HG02763 (cell line): Measurements from ENCODE around the gene PRELID1.
"Not testable (repeated sequence)": the region's sequence is repeated elsewhere in the genome, so short reads cannot be mapped to it uniquely, and the experiment has no call there.

Experiments
- ATAC-seq: cut with Tn5 transposase; IDR thresholded peaks from one replicate; pipeline ENCODE4 v1.9.1; 2021; ENCODE audit warnings: mild to moderate bottlenecking, moderate library complexity; ENCODE audit not compliant: unreplicated experiment

The PRELID1 gene

DNA sequence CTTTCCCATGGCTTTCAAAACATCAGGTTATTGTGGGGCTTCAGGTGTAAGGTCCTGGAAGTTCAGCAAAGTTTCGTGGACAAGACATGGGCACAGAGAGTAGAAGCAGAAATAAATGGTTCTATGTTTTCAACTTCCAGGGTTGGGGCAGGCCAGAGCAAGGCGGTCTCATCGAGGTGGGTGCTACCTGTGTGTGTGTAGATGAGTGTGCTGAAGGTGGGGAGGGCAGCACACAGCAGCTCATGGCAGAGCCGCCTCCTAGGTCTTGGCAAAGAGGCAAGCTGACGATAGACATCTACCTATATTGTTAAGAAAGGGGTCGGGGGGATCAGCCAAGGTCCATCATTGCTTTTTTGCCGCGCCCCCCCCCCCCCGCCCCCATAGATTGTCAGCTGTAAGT, 3.9 kb upstream of the PRELID1 start:
- ATAC-seq: no peak

DNA sequence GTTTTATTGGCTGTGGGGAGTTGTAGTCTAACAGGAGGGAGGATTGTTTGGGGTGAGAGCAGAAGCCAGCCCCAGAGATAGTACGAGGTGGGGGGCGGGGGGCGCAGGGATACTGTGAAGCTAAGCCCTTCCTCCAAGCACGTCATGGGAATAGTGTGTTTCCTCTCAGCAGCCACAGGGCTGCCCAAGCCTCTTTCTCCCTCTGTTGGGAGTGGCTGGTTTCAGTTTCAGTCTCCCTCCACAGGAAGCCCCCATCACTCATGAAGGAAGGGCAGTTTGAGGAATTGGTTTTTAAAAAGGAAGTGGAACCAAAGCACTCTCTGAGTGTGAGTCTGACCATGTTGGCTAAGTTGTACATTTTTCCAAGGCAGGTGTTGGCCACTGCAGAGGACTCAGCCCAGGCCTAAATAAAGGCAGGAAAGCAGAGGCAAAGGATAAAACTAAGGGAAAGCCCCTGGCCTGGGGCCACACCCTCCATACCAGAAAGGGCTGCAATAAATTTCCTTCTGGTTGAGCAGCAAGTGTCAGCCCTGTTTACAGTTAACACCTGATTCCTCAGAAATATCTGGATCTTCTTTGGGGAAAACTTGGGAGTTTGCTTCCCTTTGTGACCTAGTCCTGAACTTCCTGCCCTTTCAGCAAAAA, 3.2 kb upstream of the PRELID1 start:
- peak; percentile 40 for ATAC-seq

DNA sequence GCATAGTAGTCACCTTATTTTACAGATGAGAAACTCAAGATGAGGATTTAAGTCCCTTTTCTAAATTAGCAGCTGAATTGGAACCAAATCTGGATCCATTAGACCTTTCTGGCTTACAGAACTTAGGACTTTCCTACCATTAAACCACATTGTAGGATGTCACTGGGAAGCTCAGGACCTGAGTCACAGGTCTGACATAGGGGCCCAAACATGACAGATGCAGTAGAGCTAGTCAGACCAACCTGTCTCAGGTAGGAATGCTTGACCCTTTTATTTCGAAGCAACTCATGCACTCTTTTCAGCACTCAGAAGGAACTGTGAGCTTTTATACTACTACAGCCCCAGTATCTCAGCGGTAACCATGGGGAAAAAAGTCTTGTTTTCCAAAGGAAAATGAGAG, 2.6 kb upstream of the PRELID1 start:
- ATAC-seq: no peak

DNA sequence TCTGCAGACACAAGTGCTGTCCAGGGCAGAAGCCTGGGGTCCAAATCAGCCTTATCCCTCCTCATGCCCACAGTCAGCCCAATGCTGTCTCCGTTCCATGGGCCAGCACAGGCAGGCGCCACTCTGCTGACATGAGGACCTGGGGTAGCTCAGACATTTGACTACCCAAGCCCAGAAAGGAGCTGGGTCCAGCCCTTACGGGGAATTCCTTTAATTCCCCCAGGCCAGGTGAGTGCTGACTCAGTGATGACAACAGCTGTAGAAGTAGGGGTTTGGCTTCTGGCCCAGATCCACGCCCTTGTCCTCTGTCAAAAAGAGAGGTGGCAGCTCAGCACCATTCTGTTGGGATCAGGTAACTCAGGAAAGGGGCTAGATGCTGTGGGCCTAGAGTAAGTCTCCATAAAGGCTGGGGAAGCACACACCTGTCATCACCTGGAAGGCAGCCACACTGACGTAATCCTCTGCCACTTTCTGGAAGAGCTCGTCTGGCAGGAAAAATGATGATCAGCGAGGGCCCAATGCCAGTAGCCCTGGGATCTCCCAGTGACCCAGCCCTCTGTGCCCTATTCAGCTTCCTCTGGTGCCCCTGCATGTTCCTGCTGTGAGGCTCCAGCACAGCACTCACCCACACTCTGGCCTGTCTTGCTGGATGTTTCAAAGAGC, 2.0 kb upstream of the PRELID1 start:
- ATAC-seq: no peak

DNA sequence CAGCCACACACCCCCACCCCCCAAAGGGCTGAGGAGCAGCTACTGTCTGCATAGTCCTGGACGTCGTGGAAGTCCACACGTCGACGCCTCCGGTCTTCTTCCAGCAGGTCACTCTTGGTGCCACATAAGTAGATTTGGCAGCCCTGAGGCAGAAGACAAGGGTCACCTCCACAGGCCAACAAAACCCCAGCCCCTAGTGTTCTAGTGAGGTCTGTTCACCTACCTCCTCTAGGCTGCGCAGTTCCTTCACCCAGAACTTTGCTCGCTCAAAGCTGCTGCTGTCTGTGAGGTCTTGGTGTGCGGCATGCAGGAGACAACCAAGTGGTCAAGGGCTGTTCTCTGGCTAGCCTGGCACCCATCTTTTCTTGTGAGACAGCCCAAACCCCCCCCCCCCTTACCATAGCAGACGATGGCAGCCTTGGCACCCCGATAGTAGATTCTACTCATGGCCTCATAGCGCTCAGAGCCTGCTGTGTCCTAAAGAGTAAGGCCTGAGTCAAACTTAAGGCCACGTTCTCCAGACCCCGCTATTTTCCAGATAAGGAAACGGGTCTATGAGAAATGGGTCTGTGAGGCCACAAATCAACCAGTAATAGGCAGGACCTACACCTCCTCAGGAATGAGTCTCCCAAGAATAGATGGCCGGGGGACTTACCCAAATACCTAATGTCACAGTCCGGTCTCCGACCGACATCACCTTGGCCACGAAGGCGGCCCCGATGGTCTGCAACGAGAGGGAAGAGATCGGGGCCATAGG, 1.1 kb upstream of the PRELID1 start:
- ATAC-seq: no peak

DNA sequence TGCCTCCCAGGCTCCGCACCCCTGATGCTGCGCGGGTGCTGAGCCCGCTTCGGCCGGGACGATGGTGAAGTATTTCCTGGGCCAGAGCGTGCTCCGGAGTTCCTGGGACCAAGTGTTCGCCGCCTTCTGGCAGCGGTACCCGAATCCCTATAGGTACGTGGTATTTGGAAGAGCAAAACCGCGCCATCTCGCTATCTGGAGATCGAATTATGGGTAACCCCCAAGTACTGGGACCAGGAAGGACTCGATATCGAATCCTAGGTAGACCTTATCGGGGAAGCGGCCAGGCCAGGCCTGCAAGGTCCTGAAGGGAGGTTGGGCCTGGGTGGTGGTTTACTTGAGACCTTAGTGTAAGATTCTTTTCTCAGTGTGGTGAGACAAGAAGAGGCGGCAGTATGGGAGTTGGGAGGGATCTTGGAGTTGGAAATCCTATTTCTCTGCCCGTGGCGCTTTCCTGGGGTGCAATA, 359 bp downstream of the PRELID1 start:
- no peak for ATAC-seq

DNA sequence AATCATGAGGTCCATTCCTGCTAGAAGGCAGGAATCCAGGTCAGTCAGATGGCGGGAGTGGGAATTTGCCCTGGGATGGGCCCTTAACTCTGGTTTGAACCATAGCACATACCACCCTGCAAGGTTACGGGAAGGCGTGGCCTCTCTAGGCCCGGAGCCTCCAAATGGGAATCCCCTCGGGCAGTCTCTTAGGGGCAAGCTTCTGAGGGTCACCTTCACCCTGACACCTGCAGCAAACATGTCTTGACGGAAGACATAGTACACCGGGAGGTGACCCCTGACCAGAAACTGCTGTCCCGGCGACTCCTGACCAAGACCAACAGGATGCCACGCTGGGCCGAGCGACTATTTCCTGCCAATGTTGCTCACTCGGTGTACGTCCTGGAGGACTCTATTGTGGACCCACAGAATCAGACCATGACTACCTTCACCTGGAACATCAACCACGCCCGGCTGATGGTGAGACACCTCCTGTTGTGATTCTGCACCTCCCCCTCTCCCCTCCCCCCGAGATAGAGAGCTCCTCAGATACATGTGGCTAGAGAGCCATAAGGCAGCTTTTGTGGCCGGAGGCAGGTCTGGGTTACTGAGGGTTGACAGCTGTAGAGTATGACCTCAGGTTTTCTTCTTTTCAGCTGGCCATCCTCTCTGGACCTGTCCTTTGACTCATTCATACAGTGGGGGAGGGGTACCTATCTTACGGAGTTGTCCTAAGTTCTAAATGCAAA, 957 bp downstream of the PRELID1 start:
- ATAC-seq: no peak

DNA sequence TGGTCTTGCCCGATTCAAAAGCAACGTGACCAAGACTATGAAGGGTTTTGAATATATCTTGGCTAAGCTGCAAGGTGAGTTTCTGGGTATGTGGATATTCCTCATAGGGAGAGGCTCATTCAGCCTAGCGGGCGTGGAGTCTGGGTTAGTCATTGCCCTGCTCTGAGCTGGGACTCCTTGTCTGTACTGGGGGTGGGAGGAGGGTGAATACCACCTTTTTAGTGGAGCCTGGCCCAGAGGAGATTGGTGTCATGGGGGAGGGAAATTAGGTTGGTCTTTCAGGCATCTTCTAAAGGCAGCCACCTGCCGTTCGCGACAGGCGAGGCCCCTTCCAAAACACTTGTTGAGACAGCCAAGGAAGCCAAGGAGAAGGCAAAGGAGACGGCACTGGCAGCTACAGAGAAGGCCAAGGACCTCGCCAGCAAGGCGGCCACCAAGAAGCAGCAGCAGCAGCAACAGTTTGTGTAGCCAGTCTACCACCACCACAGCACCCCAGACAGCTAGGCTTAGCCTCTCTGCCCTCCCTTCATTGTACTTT, 2.6 kb downstream of the PRELID1 start:
- ATAC-seq: not testable (repeated sequence)

DNA sequence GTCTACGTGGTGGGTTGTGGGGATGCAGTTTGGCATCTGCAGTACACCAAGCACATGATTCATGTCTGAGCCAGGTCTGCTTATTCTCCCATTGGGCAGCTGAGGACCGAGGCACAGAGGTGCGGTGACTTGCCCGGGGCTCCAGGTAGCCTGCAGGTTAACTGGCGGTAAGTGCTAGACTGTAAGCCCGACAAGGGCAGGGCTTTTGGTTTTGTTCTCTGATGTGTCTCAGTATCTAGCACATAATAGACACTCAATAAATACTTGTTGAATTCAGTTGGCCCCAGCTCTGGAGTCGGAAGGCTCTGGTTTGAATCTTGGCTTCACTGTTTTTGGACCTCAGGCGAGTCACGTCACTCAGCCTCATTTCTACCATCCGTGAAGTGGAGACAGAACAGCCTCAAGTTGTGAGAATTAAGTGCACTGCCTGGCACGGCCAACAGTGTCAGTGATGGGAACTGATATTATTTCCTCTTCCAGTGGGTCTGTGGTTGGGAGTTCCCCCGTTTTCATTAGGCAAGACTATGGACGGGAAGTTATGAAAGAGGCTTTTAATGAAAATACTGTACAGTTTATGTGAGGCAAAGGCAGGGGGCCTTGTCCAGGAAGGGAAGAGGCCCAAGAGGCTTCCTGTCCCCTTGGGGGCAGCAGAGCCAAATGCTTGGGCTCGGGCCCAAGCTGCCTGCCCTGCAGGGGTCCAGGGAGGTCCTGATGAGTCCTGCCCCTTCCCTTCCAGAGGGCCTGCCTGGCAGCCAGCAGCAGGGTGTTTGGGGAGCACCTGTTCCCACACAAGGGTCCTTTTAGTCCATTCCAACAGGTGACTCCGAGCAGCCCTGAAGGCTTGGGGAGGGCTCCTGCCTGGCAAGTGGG, 3.3 kb downstream of the PRELID1 start:
- no peak for ATAC-seq

DNA sequence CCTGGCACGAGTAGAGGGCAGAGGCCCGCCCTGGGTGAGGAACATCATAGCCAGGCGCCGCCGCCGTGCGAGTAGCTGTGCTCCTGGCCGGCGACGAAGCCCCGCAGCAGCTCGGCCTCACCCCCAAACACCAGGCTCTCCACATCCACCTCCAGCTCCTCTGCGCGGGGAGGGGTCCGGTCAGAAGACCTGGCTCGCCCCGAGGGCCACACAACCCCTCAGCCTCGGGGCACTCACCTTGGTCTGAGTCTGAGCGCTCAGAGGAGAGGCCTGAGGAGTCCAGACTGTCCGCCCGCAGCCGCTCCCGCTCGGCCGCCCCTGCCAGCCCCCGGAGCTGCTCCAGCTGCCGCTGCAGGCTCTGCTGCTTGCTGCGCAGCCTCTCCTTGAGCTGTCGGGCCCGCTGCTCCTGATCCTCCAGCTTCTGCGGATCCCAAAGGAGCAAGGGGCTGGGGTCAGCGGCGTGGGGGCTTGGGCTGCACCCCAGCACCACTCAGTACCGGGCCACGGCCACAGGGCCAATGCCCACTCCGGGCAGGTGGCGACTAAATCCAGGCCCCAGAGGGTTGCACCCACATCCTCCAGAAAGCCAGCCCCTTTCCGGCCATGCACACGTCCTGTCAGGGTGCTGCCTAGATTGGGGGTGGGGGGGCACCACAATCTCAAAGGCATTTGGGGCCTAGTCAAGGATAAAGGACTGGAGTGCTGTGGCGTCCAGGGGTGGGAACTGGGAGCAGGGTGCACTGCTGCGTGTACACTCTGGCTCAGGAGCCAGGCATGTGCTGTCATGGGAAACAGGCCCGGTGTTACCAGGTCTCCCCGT, 4.2 kb downstream of the PRELID1 start:
- no peak for ATAC-seq

DNA sequence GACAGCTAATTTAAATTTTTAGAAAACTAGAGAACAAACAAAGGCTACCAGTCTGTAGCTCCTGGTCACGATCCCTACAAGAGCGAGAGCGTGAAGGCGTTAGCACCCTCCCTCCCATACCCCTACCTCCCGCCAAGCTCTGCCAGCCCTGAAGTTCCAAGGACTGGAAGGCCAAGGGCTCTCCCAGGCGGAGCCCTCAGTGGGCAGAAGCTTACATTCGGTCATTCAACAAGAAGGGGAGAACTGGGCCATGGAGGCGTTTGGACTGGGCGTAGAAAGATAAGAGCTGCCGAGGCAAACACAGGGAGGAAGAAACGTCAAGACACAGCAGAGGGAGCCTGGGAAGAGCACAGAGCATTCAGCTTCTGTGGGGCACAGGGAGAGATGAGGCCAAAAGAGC, 5.1 kb downstream of the PRELID1 start:
- no peak for ATAC-seq

DNA sequence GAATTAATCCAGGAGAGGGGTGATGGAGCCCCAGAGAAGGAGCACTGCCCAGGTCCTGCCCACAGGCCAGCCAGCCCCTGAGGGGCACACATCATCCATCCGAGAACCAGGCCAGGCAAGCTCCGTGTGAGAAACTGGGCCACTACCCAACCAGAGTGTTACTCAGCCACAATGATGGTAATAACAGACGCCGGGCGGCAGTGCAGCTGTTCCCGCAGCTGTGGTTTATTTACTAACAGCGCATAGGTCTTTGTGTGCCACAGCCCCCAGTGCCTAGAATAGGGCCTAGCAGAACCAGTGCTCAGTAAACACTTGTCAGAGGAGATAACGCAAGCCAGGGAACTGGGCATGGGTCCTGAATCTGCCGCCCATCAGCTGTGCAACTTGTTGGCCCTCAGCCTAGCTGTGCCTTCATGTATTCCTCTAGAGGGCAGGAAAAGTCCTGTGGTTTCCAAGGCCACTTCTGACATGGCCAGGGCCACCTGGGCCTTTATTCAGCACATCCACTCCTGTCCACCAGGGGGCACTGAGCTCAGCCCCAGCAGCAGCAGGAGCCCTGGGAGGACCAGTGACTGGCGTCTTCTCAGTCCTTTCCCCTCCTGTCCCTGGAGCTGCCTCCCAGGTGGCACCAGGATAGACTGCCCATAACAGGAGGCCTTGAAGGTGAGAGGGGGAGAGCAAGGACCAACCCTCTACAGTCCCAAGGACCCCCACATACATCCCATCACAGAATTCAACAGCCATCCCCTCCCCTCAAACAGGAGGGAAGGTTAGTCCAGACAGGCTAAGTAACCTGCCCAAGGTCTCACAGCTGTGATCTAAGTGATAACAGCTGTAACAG, 6.0 kb downstream of the PRELID1 start:
- no peak for ATAC-seq

DNA sequence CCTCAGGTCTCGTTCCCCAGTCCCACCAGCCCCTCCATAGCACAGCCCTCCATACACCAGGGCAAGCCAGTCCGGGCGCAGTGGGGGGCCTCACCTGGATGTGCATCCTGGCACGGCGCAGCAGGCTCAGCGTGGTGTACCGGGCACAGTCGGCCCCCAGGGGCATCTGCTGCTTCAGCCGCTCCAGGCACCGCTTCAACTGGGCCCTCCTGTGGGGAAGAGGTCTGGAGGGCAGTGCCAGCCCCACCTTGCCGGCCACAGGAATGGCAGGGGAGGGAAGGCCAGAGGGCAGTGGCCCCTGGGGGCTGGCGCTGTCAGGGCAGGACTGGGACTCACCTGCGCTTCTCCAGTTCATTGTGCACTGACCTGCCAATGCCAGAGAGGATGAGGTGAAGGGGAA, 6.7 kb downstream of the PRELID1 start:
- ATAC-seq: no peak

DNA sequence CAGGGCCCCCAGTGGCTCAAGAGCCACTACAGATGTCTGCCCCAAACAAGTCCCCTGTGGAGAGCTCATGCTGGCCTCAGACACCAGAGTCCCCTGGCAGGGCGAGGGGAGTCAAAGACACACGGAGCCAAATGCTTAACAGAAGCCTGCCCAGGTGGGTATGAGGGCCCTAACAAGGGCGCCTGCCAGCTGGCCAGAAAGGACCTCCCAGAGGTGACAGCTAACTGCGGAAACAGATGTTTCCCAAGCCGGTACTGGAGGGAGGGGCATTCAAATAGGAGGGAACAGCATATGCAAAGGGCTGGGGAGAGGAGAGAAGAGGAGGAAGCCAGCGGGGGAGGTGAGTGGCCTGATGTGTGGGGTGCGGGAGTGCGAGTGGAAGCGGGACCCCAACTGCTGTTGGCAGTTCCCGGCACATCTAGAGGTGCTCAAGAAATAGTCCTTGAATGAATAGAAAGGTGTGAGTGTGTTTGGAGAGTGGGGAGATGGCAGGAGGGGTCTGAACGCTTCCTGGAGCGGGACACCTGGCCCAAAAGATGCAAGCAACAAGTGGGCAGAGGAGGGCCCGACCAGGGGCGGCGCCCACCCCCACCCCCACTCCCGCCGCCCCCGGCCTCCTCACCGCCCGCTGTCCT, 7.3 kb downstream of the PRELID1 start:
- no peak for ATAC-seq

DNA sequence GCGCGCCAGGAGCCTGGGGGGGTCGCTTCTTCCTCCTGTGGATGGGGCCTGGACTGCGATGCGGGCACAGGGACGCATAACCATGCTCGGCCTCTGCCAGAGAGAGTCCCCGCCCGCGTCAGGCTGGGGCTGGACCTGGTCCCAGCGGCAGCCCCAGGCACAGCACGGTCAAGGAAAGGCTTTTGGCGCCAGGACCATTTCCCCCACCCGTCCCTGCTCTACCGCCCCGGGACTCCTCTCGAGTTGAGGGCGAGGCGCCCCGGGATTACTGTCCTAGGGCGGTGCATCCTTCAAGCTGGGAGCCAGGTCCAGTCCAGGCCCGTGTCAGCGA, 7.8 kb downstream of the PRELID1 start:
- ATAC-seq: peak; percentile 1

DNA sequence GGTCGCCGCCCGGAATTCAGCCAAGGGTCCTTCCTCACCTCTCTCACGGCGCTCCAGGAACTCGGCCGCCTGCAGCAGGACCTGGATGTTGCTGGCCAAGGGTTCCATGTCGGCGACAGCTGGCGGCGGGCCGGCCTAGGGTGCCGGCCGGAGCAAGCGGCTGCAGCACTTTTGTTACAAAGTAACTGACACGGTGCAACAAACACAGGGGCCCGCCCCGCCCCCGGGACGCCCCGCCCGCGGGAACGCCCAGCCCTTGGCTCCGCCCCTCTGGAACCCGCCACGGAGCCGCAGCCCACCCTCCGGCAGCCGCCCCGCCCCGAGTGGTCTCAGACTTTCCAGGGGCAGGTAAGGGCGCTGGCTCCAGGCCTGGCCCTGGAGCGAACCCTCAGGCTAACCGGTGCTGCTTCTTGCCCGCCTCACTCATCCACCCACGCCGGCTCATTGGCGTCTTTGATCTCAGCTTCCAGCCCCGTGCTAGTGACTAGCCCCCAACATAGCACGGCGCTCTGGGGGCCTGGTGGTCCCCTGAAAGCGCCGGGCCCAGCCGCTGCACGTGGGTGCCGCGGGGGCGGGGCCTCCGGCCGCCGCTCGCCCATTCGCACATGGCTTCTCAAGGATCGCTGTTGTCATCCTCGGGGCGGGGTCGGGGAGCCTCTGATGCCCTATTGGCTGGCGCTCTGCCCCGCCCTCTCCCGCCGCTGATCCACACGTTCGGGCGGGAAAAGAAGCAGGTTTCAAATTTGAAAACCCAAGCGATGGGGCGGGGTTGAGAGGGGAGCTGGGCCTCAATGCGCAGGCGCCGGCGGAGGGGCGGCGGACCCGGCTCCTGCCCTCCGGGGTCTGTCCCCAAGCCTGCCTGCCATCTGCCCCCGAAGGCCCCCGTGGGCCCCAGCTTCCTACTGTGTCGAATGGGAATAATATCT, 8.4 kb downstream of the PRELID1 start, which contains the start of gene MXD3:
Gene MXD3, minus strand, starts transcription at position 176 of the 926 bp plus-strand sequence. Its CDS starts 68 bp downstream, at position 108.
- peak; percentile 76 for ATAC-seq

DNA sequence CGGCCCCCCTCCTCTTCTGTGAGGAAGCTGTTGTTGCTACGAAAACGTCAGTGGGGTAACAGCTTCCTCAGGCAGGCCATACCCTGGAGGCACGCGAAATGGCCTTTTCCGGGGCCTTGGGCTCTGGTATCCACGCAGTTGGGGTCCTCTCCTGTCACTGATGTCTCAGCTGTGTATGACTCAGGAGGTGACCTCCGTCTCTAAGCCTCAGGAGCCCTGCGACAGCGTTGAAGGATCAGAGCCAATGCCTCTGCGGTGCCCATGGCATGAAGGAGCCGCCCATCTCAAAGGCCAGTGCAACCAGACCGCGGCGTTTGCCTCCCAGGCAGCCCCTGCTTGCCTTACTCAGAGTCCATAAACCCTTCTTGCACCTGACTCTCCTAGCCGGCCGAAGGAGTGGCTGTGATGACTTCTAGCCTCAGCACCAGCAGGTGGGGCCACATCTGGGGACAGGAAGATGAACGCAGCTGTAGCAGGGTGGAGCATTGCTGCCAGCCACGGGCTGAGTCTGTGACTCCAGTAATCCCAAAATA, 9.1 kb downstream of the PRELID1 start:
- ATAC-seq: peak; percentile 12
